K562 (cell line): ENCODE measurements around the gene ZNF467. TPM values are rescaled to one million over a fixed set of nuclear protein-coding genes. Genes with fewer than 3 reads are reported as not detected.

Experiments used
- ATAC-seq: fragments of 200-7000 bp; cut with Tn5 transposase; 3 replicates; pipeline ENCODE4 v1.9.1; 2020; ENCODE audit warnings: moderate library complexity
- BruUV-seq: library from RNA; stranded (reverse); fragments of 400-500 nt; replicated peaks from 2 replicates; lab custom pipeline; 2021; lab: Mats Ljungman, UMichigan
- CTCF ChIA-PET: fragments of 300-600 bp; formaldehyde crosslinking; extraction: SDS; loops from one replicate; lab custom pipeline; 2021; ENCODE audit warnings: low intra/inter-chr PET ratio; lab: Yijun Ruan, JAX
- POLR2A ChIA-PET: fragments of 300-600, 350-650 bp; sonication (Branson Sonifier 250); formaldehyde crosslinking; extraction: SDS; loops from one replicate; lab custom pipeline; 2021; ENCODE audit warnings: antibody characterized with exemption, inconsistent platforms; lab: Yijun Ruan, JAX
- DNase-seq, 4 experiments: peaks; one replicate each; pipeline versions ENCODE4 v3.0.0 to v3.0.0-alpha.2; 2011 to 2018; ENCODE audit warnings: low spot score in 3 of 4, mixed read lengths in 3 of 4; ENCODE audit errors: extremely low read depth in 1 of 4
- FAIRE-seq: peaks from 2 replicates; lab custom pipeline; 2011; peaks lifted over from hg19 to GRCh38; lab: Jason Lieb, UNC
- H2AFZ ChIP-seq: 2 replicates; pipeline ENCODE4 v1.6.0; 2011; ENCODE audit warnings: low read depth, low read length, control low read depth, inconsistent platforms
- H3K27ac ChIP-seq: fragments of 200-600 bp; 3 replicates; pipeline ENCODE4 v1.8.0; 2011; ENCODE audit warnings: low read depth, mild to moderate bottlenecking, control low read depth, inconsistent platforms, low read length, moderate library complexity, mixed read lengths; ENCODE audit errors: extremely low read depth
- H3K27me3 ChIP-seq, 2 experiments: fragments of 300-600 bp in 1 of 2; 2 replicates in 1 of 2; 3 replicates in 1 of 2; pipeline versions ENCODE4 v1.6.0 to v1.8.0; 2011; ENCODE audit warnings: inconsistent platforms in 2 of 2, low read length in 2 of 2, mild to moderate bottlenecking in 1 of 2, mixed read lengths in 1 of 2, moderate library complexity in 1 of 2; ENCODE audit not compliant: control insufficient read depth in 2 of 2, insufficient read depth in 2 of 2
- H3K36me3 ChIP-seq: fragments of 300-600 bp; 3 replicates; pipeline ENCODE4 v1.8.0; 2011; ENCODE audit warnings: mild to moderate bottlenecking, low read length, inconsistent platforms; ENCODE audit not compliant: control insufficient read depth, insufficient read depth
- H3K4me1 ChIP-seq, 2 experiments: fragments of 200-600 bp in 1 of 2; replicated peaks in 1 of 2; 2 replicates in 1 of 2; 3 replicates in 1 of 2; pipeline versions ENCODE4 v1.5.1 to v1.8.0; 2011; ENCODE audit warnings: inconsistent platforms in 2 of 2, low read length in 2 of 2, mild to moderate bottlenecking in 1 of 2, mixed read lengths in 1 of 2, moderate library complexity in 1 of 2; ENCODE audit not compliant: control insufficient read depth in 2 of 2, insufficient read depth in 2 of 2
- H3K4me2 ChIP-seq: 2 replicates; pipeline ENCODE4 v1.6.1; 2011; ENCODE audit warnings: low read length, control low read depth, inconsistent platforms, mixed read lengths; ENCODE audit not compliant: insufficient read depth
- H3K4me3 ChIP-seq: fragments of 200-600 bp; sonication (generic), shearing (Covaris generic); 2 replicates; pipeline ENCODE4 v1.5.1; 2016; ENCODE audit warnings: control low read depth, inconsistent platforms
- H3K79me2 ChIP-seq: fragments of 200-600 bp; 3 replicates; pipeline ENCODE4 v1.8.0; 2011; ENCODE audit warnings: low read length, inconsistent platforms; ENCODE audit not compliant: control insufficient read depth, insufficient read depth
- H3K9ac ChIP-seq, 2 experiments: 2 replicates each; pipeline versions ENCODE4 v1.6.0 to v1.6.1; 2011; ENCODE audit warnings: low read depth in 2 of 2, low read length in 2 of 2, control low read depth in 1 of 2, inconsistent platforms in 1 of 2, mild to moderate bottlenecking in 1 of 2, mixed read lengths in 1 of 2; ENCODE audit not compliant: insufficient read depth in 1 of 2
- H3K9me1 ChIP-seq: one replicate; pipeline ENCODE4 v1.6.0; 2011; ENCODE audit warnings: inconsistent platforms, mild to moderate bottlenecking, low read length, moderate library complexity; ENCODE audit not compliant: control insufficient read depth, insufficient read depth
- H3K9me3 ChIP-seq: replicated peaks from 2 replicates; pipeline ENCODE4 v1.5.1; 2011; ENCODE audit warnings: low read depth, low read length, inconsistent platforms; ENCODE audit not compliant: control insufficient read depth, insufficient read depth
- H4K20me1 ChIP-seq: replicated peaks from 2 replicates; pipeline ENCODE4 v1.6.1; 2011; ENCODE audit warnings: low read length, inconsistent platforms, mixed read lengths; ENCODE audit not compliant: control insufficient read depth, insufficient read depth
- MTA3 ChIP-seq: fragments of 450-650 bp; formaldehyde crosslinking; IDR thresholded peaks from 2 replicates; pipeline ENCODE4 v1.6.1; 2017; ENCODE audit warnings: mild to moderate bottlenecking, borderline replicate concordance
- NCOA2 ChIP-seq, 2 experiments: fragments of 450-650 bp; IDR thresholded peaks; 2 replicates each; pipeline ENCODE4 v1.6.1; 2018; ENCODE audit warnings: mild to moderate bottlenecking in 2 of 2, moderate library complexity in 1 of 2; ENCODE audit not compliant: partially characterized antibody in 2 of 2
- RBM25 ChIP-seq: fragments of 200-400 bp; formaldehyde crosslinking; IDR thresholded peaks from 2 replicates; pipeline ENCODE4 v1.6.1; 2018; ENCODE audit warnings: low read length, low read depth, moderate library complexity; ENCODE audit not compliant: severe bottlenecking
- TAF9B ChIP-seq: fragments of 450-650 bp; IDR thresholded peaks from 2 replicates; pipeline ENCODE4 v1.6.1; 2018; ENCODE audit warnings: mild to moderate bottlenecking; ENCODE audit not compliant: partially characterized antibody
- ZBTB17 ChIP-seq: fragments of 450-650 bp; formaldehyde crosslinking; IDR thresholded peaks from 2 replicates; pipeline ENCODE4 v1.4.0; 2020; ENCODE audit warnings: mild to moderate bottlenecking
- ZFP36 ChIP-seq: fragments of 150-350 bp; IDR thresholded peaks from 2 replicates; pipeline ENCODE4 v1.6.1; 2018; ENCODE audit warnings: low read length, low read depth; ENCODE audit not compliant: partially characterized antibody
- WGBS: fragments of 100-300 bp; shearing (Covaris generic); methylation state at CpG from one replicate; pipeline ENCODE4 v1.1.6; 2016; ENCODE audit warnings: low coverage, mixed read lengths; ENCODE audit not compliant: insufficient coverage; ENCODE audit errors: missing lambda C conversion rate; 5-methylcytosine and 5-hydroxymethylcytosine counted together
- in situ Hi-C: fragments of 300-500 bp; cut with MboI; formaldehyde crosslinking; loops from 4 replicates; pipeline ENCODE4 v1.15.0; 2018; ENCODE audit warnings: inconsistent platforms, mixed read lengths
- intact Hi-C: fragments of 100-400 bp; cut with micrococcal nuclease; formaldehyde crosslinking; loops from 2 replicates; pipeline ENCODE4 v1.14.2; 2022
- polyA plus RNA-seq, 8 experiments: library from polyadenylated mRNA; depleted of rRNA in 4 of 8; stranded (reverse) in 5 of 8; unstranded in 3 of 8; fragments of >200 nt; fragmentation: Nextera tagmentation in 2 of 8; fragmentation: Illumina TruSeq in 1 of 8; extraction: Ambion mirVana in 2 of 8; extraction: Trizol in 1 of 8; gene quantifications; 2 replicates each; pipeline versions ENCODE4 v1.2.1 to v1.2.3, GENCODE V29; 2011 to 2014; ENCODE audit warnings: inconsistent platforms in 1 of 8, missing spikeins in 1 of 8
- total RNA-seq, 7 experiments: library from RNA; depleted of rRNA in 6 of 7; stranded (reverse); fragments of >200 nt in 6 of 7; fragmentation: Illumina TruSeq in 2 of 7; extraction: Trizol in 2 of 7; gene quantifications; 2 replicates each; pipeline versions ENCODE4 v1.2.1 to v1.2.3, GENCODE V29; 2011 to 2021; ENCODE audit warnings: low replicate concordance in 1 of 7

The ZNF467 gene
- total and polyA plus RNA-seq, 9 of the 15 experiments (the other 6 are each of a cell fraction or from before 2014, with no cell fraction given) = 0.32 to 14.2 (median 1.7) TPM

- TF ChIP-seq MTA3 = peak; percentile 38; the same call in 1 of the 2 replicates
These were observed 26.2 kb upstream of the ZNF467 start (continued) for GRCh38 chr7:149799397-149800168.

GRCh38 chr7:149797771-149798170 is 24.4 kb upstream of the ZNF467 start:
- H3K4me3 ChIP-seq = no peak overlapping the region
- peak overlapping the region in 1 of 2 experiments; percentile 8; a peak in 1 of 4 replicates for H3K9ac ChIP-seq
- H3K79me2 ChIP-seq = no peaks in the 10 kb centered on the region
- H3K9me3 ChIP-seq = no peaks in the 10 kb centered on the region
- no peaks in the 10 kb centered on the region for H3K9me1 ChIP-seq
- no peaks in the 10 kb centered on the region; the same call in 1 of the 2 replicates for H4K20me1 ChIP-seq
- intact Hi-C loops (no loop called here), in situ Hi-C loops (no loop called here)
- no TSS peak for BruUV-seq
- ATAC-seq (no peak), FAIRE-seq (no peak), DNase-seq (no peak)
- no peak overlapping the region for H3K4me2 ChIP-seq
- no peak overlapping the region for H3K27ac ChIP-seq
- no peak for TF ChIP-seq RBM25
- TF ChIP-seq NCOA2 (IDR thresholded peaks at IDR 0.05; ENCODE audit: partially characterized antibody in 2 of 2) = no peak
- TF ChIP-seq ZFP36 = no peak
- TF ChIP-seq TAF9B = no peak
- TF ChIP-seq ZBTB17 (CRISPR knock-in tag) = no peak
- peaks cover 0 to 39% of the 10 kb centered on the region in 2 experiments; a peak in 2 of 5 replicates for H3K4me1 ChIP-seq
- peaks cover 12 to 51% of the 10 kb centered on the region in 2 experiments; a peak in 4 of 5 replicates for H3K27me3 ChIP-seq
- CTCF ChIA-PET = no interaction called here
- H2AFZ ChIP-seq = no peak overlapping the region
- 6% methylated on average over 7 of the region's 7 CpGs for WGBS
- POLR2A ChIA-PET = interaction anchor here (0.6 to 1.2 kb wide), 4 partner anchors 9 to 165 kb away, joined by 3 to 6 read pairs (median 5); no protein-coding TSS in a partner anchor
- no peaks in the 10 kb centered on the region for H3K36me3 ChIP-seq
